Activated CD4-positive, CD25-positive, alpha-beta regulatory T cell treated with anti-CD3 and anti-CD28 coated beads, Interleukin-2, amount 50 U/mL, for 72 hours (primary cell): ENCODE results near the gene SELENOP.

Experiments used
- DNase-seq: peaks from one replicate; pipeline ENCODE4 v3.0.0; 2021

The SELENOP gene

GRCh38 chr5:42787845-42788244 is 23.8 kb downstream of the SELENOP start:
- DNase-seq: no peak

GRCh38 chr5:42787073-42787472 is 24.6 kb downstream of the SELENOP start:
- DNase-seq: no peak

GRCh38 chr5:42785756-42786155 is 25.9 kb downstream of the SELENOP start:
- no peak for DNase-seq

GRCh38 chr5:42784132-42784531 is 27.6 kb downstream of the SELENOP start:
- no peak for DNase-seq

GRCh38 chr5:42781584-42781983 is 30.1 kb downstream of the SELENOP start:
- no peak for DNase-seq

- no peak for DNase-seq
Observed at GRCh38 chr5:42779083-42779482, 32.6 kb downstream of the SELENOP start.

GRCh38 chr5:42772265-42772993 is 39.3 kb downstream of the SELENOP start:
- DNase-seq: no peak

- DNase-seq: no peak
Observed at GRCh38 chr5:42770003-42770402, 41.7 kb downstream of the SELENOP start.

GRCh38 chr5:42768106-42768504 is 43.6 kb downstream of the SELENOP start:
- DNase-seq: no peak

- DNase-seq: no peak
Observed at GRCh38 chr5:42767491-42768105, 44.1 kb downstream of the SELENOP start.

- no peak for DNase-seq
Observed at GRCh38 chr5:42761791-42762190, 49.9 kb downstream of the SELENOP start.

GRCh38 chr5:42760426-42760825 is 51.3 kb downstream of the SELENOP start:
- DNase-seq: no peak

- no peak for DNase-seq
Observed at GRCh38 chr5:42759456-42759855, 52.2 kb downstream of the SELENOP start.

GRCh38 chr5:42756606-42757601 is 54.8 kb downstream of the SELENOP start, which contains the start of gene CCDC152:
Gene CCDC152 (plus strand): TSS chr5:42756818. CDS start chr5:42759122, 2,304 bp downstream.
- DNase-seq: no peak

GRCh38 chr5:42753099-42753498 is 58.6 kb downstream of the SELENOP start:
- DNase-seq: no peak

- DNase-seq: no peak
Observed at GRCh38 chr5:42751044-42751443, 60.6 kb downstream of the SELENOP start.

GRCh38 chr5:42750507-42750906 is 61.2 kb downstream of the SELENOP start:
- no peak for DNase-seq
